ENCODE measurements around the gene HRH2.

The HRH2 gene

DNA sequence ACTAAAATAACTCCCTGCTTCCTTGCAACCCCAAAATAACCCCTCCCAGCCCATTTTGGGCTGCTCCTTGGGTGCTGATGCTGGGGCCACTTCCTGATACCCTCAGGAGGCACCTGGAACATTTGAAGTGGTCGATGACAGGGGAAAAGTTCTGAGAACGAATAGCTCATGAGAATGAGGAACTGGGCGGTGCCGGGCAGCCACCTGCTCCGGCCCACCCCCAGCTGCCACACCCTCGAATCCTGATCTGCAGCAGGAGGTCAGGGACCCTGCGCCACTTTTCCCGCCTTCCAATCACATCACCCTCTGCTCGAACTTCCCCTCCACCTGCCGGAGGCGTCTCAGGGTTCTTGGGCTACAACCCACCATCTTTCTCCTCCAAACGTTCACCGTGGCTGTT is 19.7 kb downstream of the HRH2 start:
- DNase-seq (ENCODE audit: low read depth in 2 of 2): no peak

DNA sequence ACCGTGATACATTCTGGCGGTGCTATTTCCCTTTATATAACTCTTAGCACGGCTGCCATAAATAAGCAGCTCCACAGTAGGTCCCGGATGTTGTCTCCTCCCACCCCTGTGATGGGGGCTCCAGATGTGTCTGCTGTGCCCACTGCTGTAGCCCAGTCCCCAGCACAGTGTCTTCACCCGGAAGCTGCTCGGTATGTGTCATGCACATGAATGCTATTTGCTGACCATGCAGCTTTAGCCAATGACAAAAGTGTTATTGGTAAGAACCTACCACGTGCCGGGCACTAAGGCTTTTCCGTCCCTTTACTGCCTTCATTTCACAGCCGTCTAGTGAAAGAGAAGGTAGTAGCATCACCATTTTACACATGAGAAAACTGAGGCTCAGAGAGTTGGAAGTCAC is 20.2 kb downstream of the HRH2 start:
- no peak for DNase-seq (ENCODE audit: low read depth in 2 of 2)

DNA sequence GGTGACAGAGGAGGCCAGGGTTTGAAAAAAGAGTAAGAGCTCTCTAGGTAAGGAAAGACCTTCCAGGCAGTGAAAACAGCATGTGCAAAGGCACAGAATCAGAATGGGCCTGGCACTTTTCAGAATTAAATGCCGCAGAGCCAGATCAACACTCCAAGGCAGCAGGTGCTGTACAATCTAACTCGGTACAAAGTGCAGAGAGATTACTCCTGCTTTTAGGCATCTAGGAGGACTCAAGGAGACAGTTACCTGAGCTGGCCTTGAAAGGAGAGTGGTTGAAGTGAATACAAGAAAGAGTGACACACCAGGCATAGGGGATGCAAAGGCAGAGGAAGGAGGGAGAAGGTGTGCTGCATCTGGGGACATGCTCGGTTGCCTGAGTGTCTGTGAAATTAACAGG is 21.5 kb downstream of the HRH2 start:
- DNase-seq (ENCODE audit: low read depth in 2 of 2): no peak

DNA sequence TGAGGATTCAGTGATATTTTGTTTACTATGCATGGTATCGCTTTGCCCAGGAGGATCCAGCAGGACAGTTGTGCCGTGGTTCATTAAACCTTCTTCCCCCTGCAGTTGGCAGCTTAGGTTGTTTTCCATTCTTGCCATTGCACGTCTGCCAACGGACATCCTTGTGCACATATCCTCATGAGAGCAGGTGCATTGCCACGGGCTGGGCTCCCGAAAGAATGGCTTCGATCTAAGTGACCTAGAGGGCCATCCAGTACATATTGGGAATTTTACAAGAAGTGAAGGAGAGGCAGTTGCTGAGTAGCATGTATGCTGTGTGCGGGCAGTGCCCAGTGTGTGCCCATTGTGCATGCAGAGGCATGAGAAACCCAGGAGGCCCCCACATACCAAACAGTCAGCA is 22.1 kb downstream of the HRH2 start:
- no peak for DNase-seq (ENCODE audit: low read depth in 2 of 2)

GRCh38 chr5:175680463-175680862 is 22.6 kb downstream of the HRH2 start:
- no peak for DNase-seq (ENCODE audit: low read depth in 2 of 2)

DNA sequence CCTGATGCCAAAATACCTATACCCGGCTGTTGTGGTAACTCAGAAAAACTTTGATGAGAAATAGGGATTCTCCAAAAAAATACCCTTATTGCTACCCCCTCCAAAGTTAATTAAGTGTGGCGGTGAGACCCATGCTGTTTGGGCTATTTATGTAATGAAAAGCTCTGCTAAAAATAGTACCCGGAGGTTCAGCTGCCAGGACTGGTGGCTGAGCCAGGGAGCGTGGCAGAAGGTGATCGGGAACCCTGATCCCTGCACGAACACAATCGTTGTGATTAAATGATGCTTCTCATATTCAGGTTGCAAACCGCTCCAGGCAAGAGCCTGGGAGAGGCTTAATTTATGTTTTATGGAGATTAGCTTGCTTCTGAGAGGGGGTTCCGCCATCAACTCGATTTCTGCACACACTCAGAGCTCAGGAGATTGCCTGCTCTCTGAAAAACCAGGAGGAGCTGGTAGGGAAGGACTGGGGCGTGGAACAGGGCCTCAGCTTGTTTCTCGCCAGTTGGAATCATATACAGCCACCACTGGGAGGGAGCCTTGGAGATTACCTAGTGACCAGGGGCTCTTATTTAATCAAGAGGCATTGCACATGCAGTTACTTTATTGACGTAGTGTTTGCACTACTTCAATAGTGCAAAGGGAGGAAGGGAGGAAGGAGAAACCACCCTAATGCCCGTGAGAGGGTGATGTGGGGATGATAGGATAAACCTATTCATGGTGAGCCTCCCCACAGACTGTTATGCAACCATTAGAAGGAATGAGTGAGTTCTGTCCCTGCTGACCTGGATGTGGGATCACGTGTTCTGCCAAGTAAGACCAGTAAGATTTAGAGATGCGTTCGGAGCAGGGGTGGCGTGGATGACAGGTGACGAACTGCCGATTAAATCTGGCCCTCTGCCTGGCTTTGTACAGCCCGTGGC is 23.4 kb downstream of the HRH2 start:
- DNase-seq (ENCODE audit: low read depth in 2 of 2): no peak

GRCh38 chr5:175681968-175682340 is 24.1 kb downstream of the HRH2 start:
- DNase-seq (ENCODE audit: low read depth in 2 of 2): no peak

DNA sequence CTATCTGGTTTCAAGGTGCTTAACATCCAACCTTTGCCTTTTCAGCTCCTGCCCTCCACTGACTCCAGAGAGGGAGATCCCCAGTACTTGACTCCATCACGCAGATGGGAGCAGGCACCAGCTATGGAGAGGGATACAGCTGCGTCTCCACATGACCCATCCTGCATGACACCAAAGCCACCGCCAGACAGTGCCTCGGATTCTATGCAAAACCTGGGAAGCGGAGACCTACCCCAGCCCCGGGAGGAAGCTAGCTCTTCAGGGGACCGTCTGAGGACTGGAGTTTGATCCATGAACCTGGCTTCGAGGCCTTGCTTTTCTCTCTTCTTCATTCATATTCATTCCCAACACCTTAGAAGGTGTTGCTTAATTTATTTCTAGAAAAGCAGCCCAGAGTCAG is 24.8 kb downstream of the HRH2 start:
- DNase-seq (ENCODE audit: low read depth in 2 of 2): no peak

GRCh38 chr5:175683231-175683630 is 25.4 kb downstream of the HRH2 start:
- no peak for DNase-seq (ENCODE audit: low read depth in 2 of 2)

DNA sequence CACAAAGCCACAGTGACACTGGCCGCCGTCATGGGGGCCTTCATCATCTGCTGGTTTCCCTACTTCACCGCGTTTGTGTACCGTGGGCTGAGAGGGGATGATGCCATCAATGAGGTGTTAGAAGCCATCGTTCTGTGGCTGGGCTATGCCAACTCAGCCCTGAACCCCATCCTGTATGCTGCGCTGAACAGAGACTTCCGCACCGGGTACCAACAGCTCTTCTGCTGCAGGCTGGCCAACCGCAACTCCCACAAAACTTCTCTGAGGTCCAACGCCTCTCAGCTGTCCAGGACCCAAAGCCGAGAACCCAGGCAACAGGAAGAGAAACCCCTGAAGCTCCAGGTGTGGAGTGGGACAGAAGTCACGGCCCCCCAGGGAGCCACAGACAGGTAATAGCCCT is 26.1 kb downstream of the HRH2 start:
- no peak for DNase-seq (ENCODE audit: low read depth in 2 of 2)

- no peak for DNase-seq (ENCODE audit: low read depth in 2 of 2)
Observed at GRCh38 chr5:175684931-175685330, 27.1 kb downstream of the HRH2 start.

DNA sequence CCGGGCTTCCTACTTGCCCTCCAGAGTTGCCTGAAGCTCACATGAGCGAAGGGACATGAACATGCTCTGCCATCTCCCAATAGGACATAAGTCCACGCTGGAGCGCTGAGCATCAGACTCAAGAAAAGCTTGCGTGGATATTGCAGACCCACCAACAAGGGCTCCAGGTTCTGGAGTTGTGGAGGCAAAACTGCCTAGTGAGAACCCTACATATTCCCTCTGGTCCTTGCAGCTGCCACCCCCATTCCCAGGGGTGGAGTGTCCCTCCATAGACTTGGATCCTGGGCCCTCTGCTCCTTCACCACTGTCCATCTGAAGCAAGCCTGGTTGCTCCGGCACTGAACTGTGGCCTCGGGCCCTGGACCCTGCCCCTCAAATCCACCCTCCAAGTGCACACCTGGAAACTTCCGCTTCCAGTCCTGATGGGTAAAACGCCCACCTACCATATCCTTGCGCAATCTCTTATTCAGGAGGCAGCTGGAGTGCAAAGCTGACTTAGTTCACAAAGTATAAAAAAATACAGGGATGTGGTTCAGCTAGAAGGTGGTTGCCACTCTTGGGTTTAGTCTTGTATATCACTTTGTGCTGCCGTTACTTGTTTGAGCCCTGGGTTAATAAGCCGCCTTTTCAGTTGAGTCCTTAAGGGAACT is 28.0 kb downstream of the HRH2 start:
- DNase-seq (ENCODE audit: low read depth in 2 of 2): no peak

GRCh38 chr5:175686396-175686795 is 28.5 kb downstream of the HRH2 start:
- DNase-seq (ENCODE audit: low read depth in 2 of 2): no peak

DNA sequence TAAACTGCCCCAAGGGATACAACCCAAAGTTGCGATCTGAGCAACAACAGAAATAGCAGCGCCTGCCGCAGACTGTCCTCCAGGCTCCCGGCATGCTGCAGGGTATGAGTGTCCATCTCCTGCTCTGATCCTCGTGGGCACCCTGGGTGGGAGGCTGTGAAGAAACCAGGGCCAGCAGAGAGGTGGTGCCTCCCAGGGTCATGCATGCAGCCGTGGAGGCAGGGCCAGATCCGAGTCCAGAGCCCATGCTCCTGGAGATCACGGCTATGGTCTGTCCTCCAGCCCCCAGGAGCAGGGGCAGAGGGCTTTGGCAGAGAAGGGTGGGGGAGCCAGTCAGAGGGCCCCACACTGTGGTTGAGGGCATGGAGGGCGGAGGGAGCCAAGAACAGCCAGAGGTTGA is 29.0 kb downstream of the HRH2 start:
- no peak for DNase-seq (ENCODE audit: low read depth in 2 of 2)

- no peak for DNase-seq (ENCODE audit: low read depth in 2 of 2)
Observed at GRCh38 chr5:175687231-175687701, 29.4 kb downstream of the HRH2 start.

- DNase-seq (ENCODE audit: low read depth in 2 of 2): no peak
Observed at GRCh38 chr5:175688352-175689146, 30.7 kb downstream of the HRH2 start.

GRCh38 chr5:175689147-175689991 is 31.5 kb downstream of the HRH2 start:
- DNase-seq (ENCODE audit: low read depth in 2 of 2): no peak

GRCh38 chr5:175690025-175690424 is 32.2 kb downstream of the HRH2 start:
- no peak for DNase-seq (ENCODE audit: low read depth in 2 of 2)

DNA sequence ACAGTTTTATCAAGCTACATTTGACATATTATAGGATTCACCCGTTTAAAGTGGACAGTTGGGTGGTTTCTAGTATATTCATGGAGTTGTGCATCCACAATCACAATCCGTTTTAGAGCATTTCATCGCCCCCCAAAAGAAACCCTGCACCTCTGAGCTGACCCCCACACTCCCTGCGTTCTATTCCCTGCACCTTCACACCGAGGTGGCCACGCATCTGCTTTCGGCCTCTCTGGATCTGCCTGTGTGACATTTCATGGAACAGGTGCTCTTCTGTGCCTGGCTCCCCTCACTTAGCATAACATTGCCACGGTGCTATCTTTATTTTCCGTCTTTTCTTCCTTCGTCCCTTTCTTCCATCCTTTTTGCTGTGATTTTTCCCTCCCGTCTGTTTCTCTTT is 32.7 kb downstream of the HRH2 start:
- DNase-seq (ENCODE audit: low read depth in 2 of 2): no peak

DNA sequence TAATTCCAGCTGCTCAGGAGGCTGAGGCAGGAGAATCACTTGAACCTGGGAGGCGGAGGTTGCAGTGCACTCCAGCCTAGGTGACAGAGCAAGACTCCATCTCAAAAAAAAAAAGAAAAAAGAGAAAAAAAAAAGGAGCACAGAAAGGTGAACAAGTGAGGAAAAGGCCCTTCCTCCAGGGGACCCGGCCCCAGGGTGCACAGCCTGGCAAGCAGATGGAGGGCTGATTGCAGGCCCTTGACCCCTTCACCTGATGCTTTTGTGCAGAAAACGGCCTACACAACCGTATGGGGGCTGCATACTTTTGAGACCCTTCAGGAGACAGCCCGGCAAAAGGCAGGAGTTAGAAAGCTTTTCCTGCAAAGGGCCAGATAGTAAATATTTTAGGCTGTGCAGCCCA is 33.9 kb downstream of the HRH2 start:
- no peak for DNase-seq (ENCODE audit: low read depth in 2 of 2)

GRCh38 chr5:175692235-175692995 is 34.5 kb downstream of the HRH2 start:
- no peak for DNase-seq (ENCODE audit: low read depth in 2 of 2)
